Prostate gland (tissue), 2 donors: Measurements from ENCODE around the gene PTPRM.

Experiments used
- CTCF ChIP-seq, 4 experiments: fragments of 200-600 bp in 2 of 4; fragments of 450-650 bp in 2 of 4; sonication (generic) in 2 of 4; IDR thresholded peaks; 1 replicate in 3 of 4; 2 replicates in 1 of 4; pipeline ENCODE4 v1.5.1; 2016 to 2019; ENCODE audit warnings: antibody characterized with exemption in 4 of 4, mild to moderate bottlenecking in 2 of 4, moderate library complexity in 2 of 4
- POLR2A ChIP-seq: fragments of 450-650 bp; IDR thresholded peaks from one replicate; pipeline ENCODE4 v1.6.1; 2016; ENCODE audit warnings: antibody characterized with exemption, mild to moderate bottlenecking
- POLR2AphosphoS5 ChIP-seq: sonication (generic); formaldehyde crosslinking; IDR thresholded peaks from one replicate; pipeline ENCODE4 v1.6.1; 2017; ENCODE audit warnings: antibody characterized with exemption

- TF ChIP-seq CTCF (IDR thresholded peaks at IDR 0.05) (no peak), POLR2A (no peak), POLR2AphosphoS5 (no peak)
These were observed 9.1 kb upstream of the PTPRM start for GRCh38 chr18:7557973-7558372.
